GM23338 (cell line): Measurements from ENCODE around the gene UQCC2.

Experiments
- CREB1 ChIP-seq: fragments of 250-450 bp; sonication (Bioruptor Pico); IDR thresholded peaks from 2 replicates; pipeline ENCODE4 v1.5.0; 2020; ENCODE audit warnings: low read depth, mild to moderate bottlenecking, moderate library complexity
- EZH2 ChIP-seq: fragments of 200-600 bp; sonication (generic); IDR thresholded peaks from one replicate; pipeline ENCODE4 v1.8.0; 2017; ENCODE audit warnings: antibody characterized with exemption, mild to moderate bottlenecking, low read depth; ENCODE audit not compliant: unreplicated experiment
- EZH2phosphoT487 ChIP-seq: fragments of 200-600 bp; sonication (generic); IDR thresholded peaks from one replicate; pipeline ENCODE4 v1.8.1; 2018; ENCODE audit warnings: antibody characterized with exemption; ENCODE audit not compliant: unreplicated experiment
- JUNB ChIP-seq: IDR thresholded peaks from one replicate; pipeline ENCODE4 v1.6.1; 2016; ENCODE audit warnings: antibody characterized with exemption; ENCODE audit not compliant: unreplicated experiment
- NANOG ChIP-seq: IDR thresholded peaks from 2 replicates; pipeline ENCODE4 v1.6.1; 2016; ENCODE audit warnings: antibody characterized with exemption, borderline replicate concordance
- POLR2AphosphoS5 ChIP-seq: IDR thresholded peaks from 2 replicates; pipeline ENCODE4 v1.6.1; 2016; ENCODE audit warnings: antibody characterized with exemption, low read depth
- STAT1 ChIP-seq: IDR thresholded peaks from one replicate; pipeline ENCODE4 v1.6.1; 2016; ENCODE audit warnings: antibody characterized with exemption; ENCODE audit not compliant: unreplicated experiment
- ZNF114 ChIP-seq: fragments of 250-450 bp; sonication (Bioruptor Pico); IDR thresholded peaks from 2 replicates; pipeline ENCODE4 v1.5.0; 2020; ENCODE audit warnings: mild to moderate bottlenecking, moderate library complexity
- ZNF331 ChIP-seq: fragments of 250-450 bp; sonication (Bioruptor Pico); IDR thresholded peaks from 2 replicates; pipeline ENCODE4 v1.5.0; 2020; ENCODE audit warnings: low read depth, mild to moderate bottlenecking, moderate library complexity
- TF ChIP-seq, protein P1 (sequence below), 2 experiments: fragments of 200-600 bp in 1 of 2; sonication (generic) in 1 of 2; conservative IDR thresholded peaks; 2 replicates each; pipeline versions ENCODE4 v1.5.1 to v1.6.1; 2016 to 2017; ENCODE audit warnings: antibody characterized with exemption in 2 of 2, low read depth in 2 of 2, mild to moderate bottlenecking in 2 of 2, moderate library complexity in 1 of 2
- TF ChIP-seq, protein P2 (sequence below): IDR thresholded peaks from one replicate; pipeline ENCODE4 v1.6.1; 2018; ENCODE audit warnings: antibody characterized with exemption; ENCODE audit not compliant: unreplicated experiment
- TF ChIP-seq, protein P3 (sequence below): IDR thresholded peaks from 2 replicates; pipeline ENCODE4 v1.6.1; 2016; ENCODE audit warnings: antibody characterized with exemption
- TF ChIP-seq, protein P4 (sequence below): fragments of 250-450 bp; sonication (Bioruptor Pico); IDR thresholded peaks from 2 replicates; pipeline ENCODE4 v1.5.0; 2020; ENCODE audit warnings: mild to moderate bottlenecking, moderate library complexity

DNA sequence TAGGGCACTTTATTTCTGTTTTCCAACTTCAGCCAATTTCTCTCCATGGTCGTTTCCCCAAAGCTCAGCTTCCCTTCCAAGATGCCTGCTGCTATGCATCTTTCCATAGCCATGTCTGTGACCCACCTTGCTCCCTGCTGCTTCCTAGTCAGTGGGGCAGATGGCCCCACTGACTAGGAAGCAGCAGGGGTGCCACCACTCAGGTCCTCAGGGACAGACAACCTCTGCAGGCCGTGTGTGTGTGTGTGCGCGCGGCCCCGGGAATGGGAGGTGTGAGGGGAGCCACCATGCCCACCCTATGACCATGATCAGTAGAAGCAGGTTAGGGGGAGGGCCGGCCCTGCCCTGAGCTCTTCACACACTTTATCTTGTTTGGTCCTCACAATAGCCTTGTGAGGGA is 37.9 kb upstream of the UQCC2 start:
- TF ChIP-seq, protein P1, sequence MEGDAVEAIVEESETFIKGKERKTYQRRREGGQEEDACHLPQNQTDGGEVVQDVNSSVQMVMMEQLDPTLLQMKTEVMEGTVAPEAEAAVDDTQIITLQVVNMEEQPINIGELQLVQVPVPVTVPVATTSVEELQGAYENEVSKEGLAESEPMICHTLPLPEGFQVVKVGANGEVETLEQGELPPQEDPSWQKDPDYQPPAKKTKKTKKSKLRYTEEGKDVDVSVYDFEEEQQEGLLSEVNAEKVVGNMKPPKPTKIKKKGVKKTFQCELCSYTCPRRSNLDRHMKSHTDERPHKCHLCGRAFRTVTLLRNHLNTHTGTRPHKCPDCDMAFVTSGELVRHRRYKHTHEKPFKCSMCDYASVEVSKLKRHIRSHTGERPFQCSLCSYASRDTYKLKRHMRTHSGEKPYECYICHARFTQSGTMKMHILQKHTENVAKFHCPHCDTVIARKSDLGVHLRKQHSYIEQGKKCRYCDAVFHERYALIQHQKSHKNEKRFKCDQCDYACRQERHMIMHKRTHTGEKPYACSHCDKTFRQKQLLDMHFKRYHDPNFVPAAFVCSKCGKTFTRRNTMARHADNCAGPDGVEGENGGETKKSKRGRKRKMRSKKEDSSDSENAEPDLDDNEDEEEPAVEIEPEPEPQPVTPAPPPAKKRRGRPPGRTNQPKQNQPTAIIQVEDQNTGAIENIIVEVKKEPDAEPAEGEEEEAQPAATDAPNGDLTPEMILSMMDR (conservative IDR thresholded peaks at IDR 0.05; ENCODE audit: low read depth in 2 of 2), result no peak
- TF ChIP-seq, protein P2, sequence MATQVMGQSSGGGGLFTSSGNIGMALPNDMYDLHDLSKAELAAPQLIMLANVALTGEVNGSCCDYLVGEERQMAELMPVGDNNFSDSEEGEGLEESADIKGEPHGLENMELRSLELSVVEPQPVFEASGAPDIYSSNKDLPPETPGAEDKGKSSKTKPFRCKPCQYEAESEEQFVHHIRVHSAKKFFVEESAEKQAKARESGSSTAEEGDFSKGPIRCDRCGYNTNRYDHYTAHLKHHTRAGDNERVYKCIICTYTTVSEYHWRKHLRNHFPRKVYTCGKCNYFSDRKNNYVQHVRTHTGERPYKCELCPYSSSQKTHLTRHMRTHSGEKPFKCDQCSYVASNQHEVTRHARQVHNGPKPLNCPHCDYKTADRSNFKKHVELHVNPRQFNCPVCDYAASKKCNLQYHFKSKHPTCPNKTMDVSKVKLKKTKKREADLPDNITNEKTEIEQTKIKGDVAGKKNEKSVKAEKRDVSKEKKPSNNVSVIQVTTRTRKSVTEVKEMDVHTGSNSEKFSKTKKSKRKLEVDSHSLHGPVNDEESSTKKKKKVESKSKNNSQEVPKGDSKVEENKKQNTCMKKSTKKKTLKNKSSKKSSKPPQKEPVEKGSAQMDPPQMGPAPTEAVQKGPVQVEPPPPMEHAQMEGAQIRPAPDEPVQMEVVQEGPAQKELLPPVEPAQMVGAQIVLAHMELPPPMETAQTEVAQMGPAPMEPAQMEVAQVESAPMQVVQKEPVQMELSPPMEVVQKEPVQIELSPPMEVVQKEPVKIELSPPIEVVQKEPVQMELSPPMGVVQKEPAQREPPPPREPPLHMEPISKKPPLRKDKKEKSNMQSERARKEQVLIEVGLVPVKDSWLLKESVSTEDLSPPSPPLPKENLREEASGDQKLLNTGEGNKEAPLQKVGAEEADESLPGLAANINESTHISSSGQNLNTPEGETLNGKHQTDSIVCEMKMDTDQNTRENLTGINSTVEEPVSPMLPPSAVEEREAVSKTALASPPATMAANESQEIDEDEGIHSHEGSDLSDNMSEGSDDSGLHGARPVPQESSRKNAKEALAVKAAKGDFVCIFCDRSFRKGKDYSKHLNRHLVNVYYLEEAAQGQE, result no peak
- no peak for TF ChIP-seq POLR2AphosphoS5
- no peak for TF ChIP-seq EZH2phosphoT487
- TF ChIP-seq EZH2, result no peak
- TF ChIP-seq NANOG, result no peak
- TF ChIP-seq CREB1 (CRISPR knock-in tag), result no peak
- no peak for TF ChIP-seq ZNF331 (CRISPR knock-in tag)
- no peak for TF ChIP-seq JUNB
- TF ChIP-seq, protein P3, sequence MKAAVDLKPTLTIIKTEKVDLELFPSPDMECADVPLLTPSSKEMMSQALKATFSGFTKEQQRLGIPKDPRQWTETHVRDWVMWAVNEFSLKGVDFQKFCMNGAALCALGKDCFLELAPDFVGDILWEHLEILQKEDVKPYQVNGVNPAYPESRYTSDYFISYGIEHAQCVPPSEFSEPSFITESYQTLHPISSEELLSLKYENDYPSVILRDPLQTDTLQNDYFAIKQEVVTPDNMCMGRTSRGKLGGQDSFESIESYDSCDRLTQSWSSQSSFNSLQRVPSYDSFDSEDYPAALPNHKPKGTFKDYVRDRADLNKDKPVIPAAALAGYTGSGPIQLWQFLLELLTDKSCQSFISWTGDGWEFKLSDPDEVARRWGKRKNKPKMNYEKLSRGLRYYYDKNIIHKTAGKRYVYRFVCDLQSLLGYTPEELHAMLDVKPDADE, result no peak
- no peak for TF ChIP-seq STAT1
- TF ChIP-seq, protein P4, sequence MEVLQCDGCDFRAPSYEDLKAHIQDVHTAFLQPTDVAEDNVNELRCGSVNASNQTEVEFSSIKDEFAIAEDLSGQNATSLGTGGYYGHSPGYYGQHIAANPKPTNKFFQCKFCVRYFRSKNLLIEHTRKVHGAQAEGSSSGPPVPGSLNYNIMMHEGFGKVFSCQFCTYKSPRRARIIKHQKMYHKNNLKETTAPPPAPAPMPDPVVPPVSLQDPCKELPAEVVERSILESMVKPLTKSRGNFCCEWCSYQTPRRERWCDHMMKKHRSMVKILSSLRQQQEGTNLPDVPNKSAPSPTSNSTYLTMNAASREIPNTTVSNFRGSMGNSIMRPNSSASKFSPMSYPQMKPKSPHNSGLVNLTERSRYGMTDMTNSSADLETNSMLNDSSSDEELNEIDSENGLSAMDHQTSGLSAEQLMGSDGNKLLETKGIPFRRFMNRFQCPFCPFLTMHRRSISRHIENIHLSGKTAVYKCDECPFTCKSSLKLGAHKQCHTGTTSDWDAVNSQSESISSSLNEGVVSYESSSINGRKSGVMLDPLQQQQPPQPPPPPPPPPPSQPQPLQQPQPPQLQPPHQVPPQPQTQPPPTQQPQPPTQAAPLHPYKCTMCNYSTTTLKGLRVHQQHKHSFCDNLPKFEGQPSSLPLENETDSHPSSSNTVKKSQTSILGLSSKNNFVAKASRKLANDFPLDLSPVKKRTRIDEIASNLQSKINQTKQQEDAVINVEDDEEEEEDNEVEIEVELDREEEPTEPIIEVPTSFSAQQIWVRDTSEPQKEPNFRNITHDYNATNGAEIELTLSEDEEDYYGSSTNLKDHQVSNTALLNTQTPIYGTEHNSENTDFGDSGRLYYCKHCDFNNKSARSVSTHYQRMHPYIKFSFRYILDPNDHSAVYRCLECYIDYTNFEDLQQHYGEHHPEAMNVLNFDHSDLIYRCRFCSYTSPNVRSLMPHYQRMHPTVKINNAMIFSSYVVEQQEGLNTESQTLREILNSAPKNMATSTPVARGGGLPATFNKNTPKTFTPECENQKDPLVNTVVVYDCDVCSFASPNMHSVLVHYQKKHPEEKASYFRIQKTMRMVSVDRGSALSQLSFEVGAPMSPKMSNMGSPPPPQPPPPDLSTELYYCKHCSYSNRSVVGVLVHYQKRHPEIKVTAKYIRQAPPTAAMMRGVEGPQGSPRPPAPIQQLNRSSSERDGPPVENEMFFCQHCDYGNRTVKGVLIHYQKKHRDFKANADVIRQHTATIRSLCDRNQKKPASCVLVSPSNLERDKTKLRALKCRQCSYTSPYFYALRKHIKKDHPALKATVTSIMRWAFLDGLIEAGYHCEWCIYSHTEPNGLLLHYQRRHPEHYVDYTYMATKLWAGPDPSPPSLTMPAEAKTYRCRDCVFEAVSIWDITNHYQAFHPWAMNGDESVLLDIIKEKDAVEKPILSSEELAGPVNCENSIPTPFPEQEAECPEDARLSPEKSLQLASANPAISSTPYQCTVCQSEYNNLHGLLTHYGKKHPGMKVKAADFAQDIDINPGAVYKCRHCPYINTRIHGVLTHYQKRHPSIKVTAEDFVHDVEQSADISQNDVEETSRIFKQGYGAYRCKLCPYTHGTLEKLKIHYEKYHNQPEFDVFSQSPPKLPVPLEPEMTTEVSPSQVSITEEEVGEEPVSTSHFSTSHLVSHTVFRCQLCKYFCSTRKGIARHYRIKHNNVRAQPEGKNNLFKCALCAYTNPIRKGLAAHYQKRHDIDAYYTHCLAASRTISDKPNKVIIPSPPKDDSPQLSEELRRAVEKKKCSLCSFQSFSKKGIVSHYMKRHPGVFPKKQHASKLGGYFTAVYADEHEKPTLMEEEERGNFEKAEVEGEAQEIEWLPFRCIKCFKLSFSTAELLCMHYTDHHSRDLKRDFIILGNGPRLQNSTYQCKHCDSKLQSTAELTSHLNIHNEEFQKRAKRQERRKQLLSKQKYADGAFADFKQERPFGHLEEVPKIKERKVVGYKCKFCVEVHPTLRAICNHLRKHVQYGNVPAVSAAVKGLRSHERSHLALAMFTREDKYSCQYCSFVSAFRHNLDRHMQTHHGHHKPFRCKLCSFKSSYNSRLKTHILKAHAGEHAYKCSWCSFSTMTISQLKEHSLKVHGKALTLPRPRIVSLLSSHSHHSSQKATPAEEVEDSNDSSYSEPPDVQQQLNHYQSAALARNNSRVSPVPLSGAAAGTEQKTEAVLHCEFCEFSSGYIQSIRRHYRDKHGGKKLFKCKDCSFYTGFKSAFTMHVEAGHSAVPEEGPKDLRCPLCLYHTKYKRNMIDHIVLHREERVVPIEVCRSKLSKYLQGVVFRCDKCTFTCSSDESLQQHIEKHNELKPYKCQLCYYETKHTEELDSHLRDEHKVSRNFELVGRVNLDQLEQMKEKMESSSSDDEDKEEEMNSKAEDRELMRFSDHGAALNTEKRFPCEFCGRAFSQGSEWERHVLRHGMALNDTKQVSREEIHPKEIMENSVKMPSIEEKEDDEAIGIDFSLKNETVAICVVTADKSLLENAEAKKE (CRISPR knock-in tag), result no peak
- no peak for TF ChIP-seq ZNF114 (CRISPR knock-in tag)
